PC-9 (cell line): Measurements from ENCODE around the gene ABLIM1. TPM values are rescaled to one million over a fixed set of nuclear protein-coding genes. Genes with fewer than 3 reads are reported as not detected.

ENCODE experiments used
- BruUV-seq: library from RNA; stranded (reverse); fragments of 400-500 nt; replicated peaks from 2 replicates; lab custom pipeline; 2021; lab: Mats Ljungman, UMichigan
- CTCF ChIA-PET: fragments of 300-600 bp; sonication (Branson Sonifier 250); formaldehyde crosslinking; loops from one replicate; lab custom pipeline; 2022; ENCODE audit warnings: antibody characterized with exemption; lab: Charles Lee
- POLR2A ChIA-PET: fragments of 300-600 bp; sonication (Branson Sonifier 250); formaldehyde crosslinking; loops from one replicate; lab custom pipeline; 2022; ENCODE audit warnings: antibody characterized with exemption; ENCODE audit not compliant: unreplicated experiment; lab: Charles Lee
- DNase-seq, 2 experiments: peaks; one replicate each; pipeline versions ENCODE4 v3.0.0 to v3.0.0-alpha.2; 2015 to 2022; ENCODE audit warnings: mixed read lengths in 1 of 2
- H2AFZ ChIP-seq: fragments of 200-600 bp; sonication (generic); 2 replicates; pipeline ENCODE4 v1.8.1; 2017; ENCODE audit warnings: antibody characterized with exemption
- H3F3A ChIP-seq: fragments of 200-600 bp; sonication (generic); 2 replicates; pipeline ENCODE4 v1.8.1; 2017; ENCODE audit warnings: antibody characterized with exemption, mild to moderate bottlenecking, low read depth; ENCODE audit not compliant: insufficient read depth
- H3K27ac ChIP-seq: fragments of 200-600 bp; sonication (generic); 2 replicates; pipeline ENCODE4 v1.6.1; 2016; ENCODE audit warnings: mixed run types
- H3K27me3 ChIP-seq: fragments of 200-600 bp; sonication (generic); 2 replicates; pipeline ENCODE4 v1.6.1; 2016; ENCODE audit warnings: low read depth, mixed run types; ENCODE audit not compliant: insufficient read depth
- H3K36me3 ChIP-seq: fragments of 200-600 bp; sonication (generic); 2 replicates; pipeline ENCODE4 v1.6.1; 2016; ENCODE audit warnings: low read depth, mixed run types
- H3K4me1 ChIP-seq: fragments of 200-600 bp; sonication (generic); replicated peaks from 2 replicates; pipeline ENCODE4 v1.6.1; 2016; ENCODE audit warnings: mixed run types; ENCODE audit not compliant: insufficient read depth
- H3K4me2 ChIP-seq: fragments of 200-600 bp; sonication (generic); 2 replicates; pipeline ENCODE4 v1.6.1; 2017; ENCODE audit warnings: mixed run types
- H3K4me3 ChIP-seq: fragments of 200-600 bp; sonication (generic); 2 replicates; pipeline ENCODE4 v1.6.1; 2016; ENCODE audit warnings: mixed run types
- H3K79me2 ChIP-seq: fragments of 200-600 bp; sonication (generic); 2 replicates; pipeline ENCODE4 v1.6.1; 2017; ENCODE audit warnings: low read depth, mixed run types
- H3K9me2 ChIP-seq: fragments of 200-600 bp; sonication (generic); 2 replicates; pipeline ENCODE4 v1.8.1; 2017; ENCODE audit warnings: mild to moderate bottlenecking; ENCODE audit not compliant: insufficient read depth
- H3K9me3 ChIP-seq: fragments of 200-600 bp; sonication (generic); 2 replicates; pipeline ENCODE4 v1.8.1; 2016; ENCODE audit warnings: low read depth; ENCODE audit not compliant: insufficient read depth
- H4K20me1 ChIP-seq: fragments of 200-600 bp; sonication (generic); 2 replicates; pipeline ENCODE4 v1.8.1; 2017; ENCODE audit not compliant: insufficient read depth
- CTCF ChIP-seq: fragments of 200-600 bp; sonication (generic); conservative IDR thresholded peaks from 2 replicates; pipeline ENCODE4 v1.6.1; 2017; ENCODE audit warnings: mixed run types, antibody characterized with exemption, mild to moderate bottlenecking, moderate library complexity
- EZH2 ChIP-seq: fragments of 200-600 bp; sonication (generic); IDR thresholded peaks from 2 replicates; pipeline ENCODE4 v1.8.0; 2017; ENCODE audit warnings: antibody characterized with exemption, low read depth
- intact Hi-C: fragments of 100-400 bp; cut with micrococcal nuclease; formaldehyde crosslinking; loops from one replicate; pipeline ENCODE4 v1.10.0; 2022; ENCODE audit not compliant: unreplicated experiment
- total RNA-seq: library from RNA; stranded (reverse); gene quantifications from 2 replicates; pipeline ENCODE4 v1.2.3, GENCODE V29; 2021

Gene ABLIM1
- total RNA-seq, 1 experiment from 2014 or later = 68.7 TPM

GRCh38 chr10:114623661-114624294 lies 34.3 kb downstream of the ABLIM1 start:
- H2AFZ ChIP-seq = no peak overlapping the region
- POLR2A ChIA-PET = interaction anchor here (0.6 kb wide), 3 partner anchors 8 to 758 kb away, joined by 3 to 4 read pairs (median 3); no protein-coding TSS in a partner anchor
- H3K79me2 ChIP-seq = no peaks in the 10 kb centered on the region
- H3K4me1 ChIP-seq = peaks cover 62% of the 10 kb centered on the region
- BruUV-seq = no TSS peak
- H3F3A ChIP-seq = peaks cover 43% of the 10 kb centered on the region
- peak overlapping the region; percentile 91 for H3K27ac ChIP-seq
- H3K4me3 ChIP-seq = no peak overlapping the region
- H3K9me2 ChIP-seq = no peaks in the 10 kb centered on the region
- intact Hi-C loops = loop anchor here (1.0 to 5.0 kb wide), 4 partner anchors 10 to 233 kb away; no protein-coding TSS in a partner anchor
- no peaks in the 10 kb centered on the region for H3K27me3 ChIP-seq
- H3K4me2 ChIP-seq = peak overlapping the region; percentile 65
- peak; percentile 52 to 96 for DNase-seq
- CTCF ChIA-PET = no interaction called here
- no peaks in the 10 kb centered on the region for H3K9me3 ChIP-seq
- no peak for TF ChIP-seq EZH2
- H3K36me3 ChIP-seq = no peaks in the 10 kb centered on the region
- no peaks in the 10 kb centered on the region for H4K20me1 ChIP-seq

GRCh38 chr10:114623155-114623554 lies 34.9 kb downstream of the ABLIM1 start:
- no peak overlapping the region for H2AFZ ChIP-seq
- DNase-seq = no peak
- peaks cover 61% of the 10 kb centered on the region for H3K4me1 ChIP-seq
- no peaks in the 10 kb centered on the region for H3K79me2 ChIP-seq
- no TSS peak for BruUV-seq
- intact Hi-C loops = loop anchor here (5.0 kb wide), 1 partner anchor 154 kb away; no protein-coding TSS in a partner anchor
- CTCF ChIA-PET = no interaction called here
- no peaks in the 10 kb centered on the region for H3K9me2 ChIP-seq
- H3K36me3 ChIP-seq = no peaks in the 10 kb centered on the region
- peak overlapping the region; percentile 51 for H3K4me2 ChIP-seq
- no peak for TF ChIP-seq CTCF
- H3K27me3 ChIP-seq = no peaks in the 10 kb centered on the region
- H3F3A ChIP-seq = peaks cover 43% of the 10 kb centered on the region
- H3K4me3 ChIP-seq = no peak overlapping the region
- H3K27ac ChIP-seq = peak overlapping the region; percentile 91
- POLR2A ChIA-PET = interaction anchor here (0.6 kb wide), 1 partner anchor 10 kb away, joined by 3 read pairs; no protein-coding TSS in a partner anchor
- no peaks in the 10 kb centered on the region for H4K20me1 ChIP-seq
- H3K9me3 ChIP-seq = no peaks in the 10 kb centered on the region

- peaks cover 20% of the 10 kb centered on the region; the same call in 1 of the 2 replicates for H3F3A ChIP-seq
- H3K4me2 ChIP-seq = no peak overlapping the region
- H3K9me2 ChIP-seq = no peaks in the 10 kb centered on the region
- no TSS peak for BruUV-seq
- no peaks in the 10 kb centered on the region for H3K27me3 ChIP-seq
- no peaks in the 10 kb centered on the region for H3K9me3 ChIP-seq
- TF ChIP-seq EZH2 = no peak
- no peak for TF ChIP-seq CTCF
- DNase-seq = no peak
- intact Hi-C loops = no loop called here
- H3K27ac ChIP-seq = no peak overlapping the region
- H3K4me1 ChIP-seq = peaks cover 21% of the 10 kb centered on the region
- POLR2A ChIA-PET = no interaction called here
- H3K36me3 ChIP-seq = no peaks in the 10 kb centered on the region
- H2AFZ ChIP-seq = no peak overlapping the region
- no peaks in the 10 kb centered on the region for H3K79me2 ChIP-seq
- no peak overlapping the region for H3K4me3 ChIP-seq
- CTCF ChIA-PET = no interaction called here
- H4K20me1 ChIP-seq = no peaks in the 10 kb centered on the region
These were observed 39.4 kb downstream of the ABLIM1 start for GRCh38 chr10:114618722-114619121.
